NCI-H748 treated with DMSO at 0.1 percent for 48 hours (cell line): ENCODE measurements around the gene SPSB1.
"Not testable (repeated sequence)": the region's sequence is repeated elsewhere in the genome, so short reads cannot be mapped to it uniquely, and the experiment has no call there.

Experiments
- DNase-seq: peaks from one replicate; lab custom pipeline; 2025; lab: John Stamatoyannopoulos, UW

Gene SPSB1

DNA sequence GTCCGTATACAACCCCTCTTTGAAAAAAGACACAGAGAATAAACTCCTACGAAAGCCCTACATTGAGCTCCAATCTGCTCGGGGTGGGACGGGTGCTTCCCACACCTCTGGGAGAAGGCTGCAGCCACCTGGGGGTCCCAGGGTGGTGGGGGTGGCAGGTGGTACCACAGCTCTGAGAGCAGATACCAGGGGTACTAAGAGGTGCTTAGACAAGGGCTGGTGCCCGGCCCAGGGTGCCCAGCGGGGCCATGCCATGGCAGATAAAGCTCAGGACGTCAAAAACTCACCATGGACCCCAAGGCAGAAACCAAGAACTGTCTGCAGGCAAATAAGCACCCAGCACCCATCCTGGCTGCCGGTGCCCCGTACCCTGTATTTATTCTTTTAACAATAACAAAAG is 75.1 kb downstream of the SPSB1 start:
- DNase-seq: no peak

DNA sequence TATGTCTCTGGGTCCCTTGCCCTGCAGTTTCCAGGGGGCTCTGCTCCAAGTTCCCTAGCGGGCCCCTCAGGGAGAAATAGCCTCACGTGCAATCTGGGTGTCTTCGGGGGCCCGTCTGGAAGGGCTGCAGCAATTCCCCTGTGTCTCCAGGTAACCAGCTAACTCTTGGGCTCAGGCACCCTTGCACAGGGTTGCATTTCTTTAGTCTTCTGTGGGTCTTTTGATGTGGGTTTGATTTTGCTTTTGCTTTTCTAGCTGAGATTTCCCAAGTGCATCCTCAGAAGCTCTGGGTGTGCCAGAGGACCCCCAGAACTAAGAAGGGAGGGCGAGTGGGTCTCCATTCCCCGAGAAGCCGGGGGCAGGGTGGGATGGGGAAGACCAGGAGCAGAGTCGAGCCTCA is 75.7 kb downstream of the SPSB1 start:
- DNase-seq: no peak

DNA sequence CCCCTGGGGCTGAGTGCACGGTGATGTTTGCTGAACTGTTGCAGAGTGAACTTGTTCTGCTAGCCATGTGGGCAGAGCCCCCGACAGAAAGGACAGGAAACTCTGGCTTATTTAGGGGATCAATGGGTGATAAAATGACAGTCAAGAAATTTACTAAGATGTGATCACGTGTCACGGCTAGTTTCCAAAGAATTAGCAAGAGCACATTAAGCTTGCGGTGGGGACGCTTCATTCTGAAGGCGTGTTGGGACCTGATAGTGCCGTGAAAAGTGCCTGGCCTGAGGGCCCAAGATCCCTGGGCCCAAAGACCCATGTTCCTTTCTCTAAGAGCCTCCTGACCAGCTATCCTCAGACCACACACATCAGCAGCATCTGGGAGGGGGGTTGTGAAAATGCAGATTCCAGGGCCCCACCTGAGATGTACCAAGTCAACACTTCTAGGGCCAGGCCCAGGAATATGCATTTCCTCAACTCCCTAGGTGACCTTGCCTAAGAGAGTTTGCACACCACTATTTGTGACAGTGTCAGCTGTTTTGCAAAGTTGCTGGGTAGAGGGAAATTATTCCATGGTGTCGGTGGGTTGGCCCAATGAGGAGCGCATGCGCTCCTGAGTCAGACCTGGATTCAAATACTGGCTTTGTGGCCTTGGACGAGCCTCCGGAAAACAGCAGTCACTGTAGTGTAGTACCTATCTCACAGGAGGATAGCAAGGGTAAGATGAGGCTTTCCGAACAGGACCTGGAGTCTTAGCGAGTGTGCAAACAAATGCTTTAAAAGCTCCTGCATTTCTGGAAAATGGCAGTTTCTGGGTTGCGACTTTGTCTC is 77.5 kb downstream of the SPSB1 start:
- DNase-seq: no peak

DNA sequence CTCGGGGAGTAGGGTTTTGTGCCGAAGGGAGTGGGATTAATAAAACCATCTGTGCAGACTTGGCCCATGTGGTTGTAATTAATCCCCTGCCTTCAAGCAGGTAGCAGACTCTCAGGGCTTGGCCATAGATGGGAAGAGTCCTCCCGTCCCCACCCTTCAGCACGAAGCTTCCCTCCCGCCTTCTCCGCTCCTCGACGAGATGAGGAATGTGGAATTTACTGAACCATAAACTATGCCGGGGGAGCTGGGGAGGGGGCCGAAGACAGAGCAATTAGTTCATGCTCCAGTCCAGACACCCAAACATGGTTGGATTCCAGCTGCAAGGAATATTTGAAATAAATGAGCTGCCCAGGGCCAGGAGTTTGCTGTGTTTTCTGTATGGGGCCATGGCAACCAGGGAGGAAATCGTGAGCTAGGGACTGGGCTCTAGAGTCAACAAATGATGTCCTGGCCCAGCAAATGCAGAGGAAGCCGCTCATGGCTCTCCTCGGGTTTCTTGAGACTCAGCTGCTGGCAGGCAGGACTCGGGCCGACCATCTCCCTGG is 78.8 kb downstream of the SPSB1 start:
- DNase-seq: no peak

DNA sequence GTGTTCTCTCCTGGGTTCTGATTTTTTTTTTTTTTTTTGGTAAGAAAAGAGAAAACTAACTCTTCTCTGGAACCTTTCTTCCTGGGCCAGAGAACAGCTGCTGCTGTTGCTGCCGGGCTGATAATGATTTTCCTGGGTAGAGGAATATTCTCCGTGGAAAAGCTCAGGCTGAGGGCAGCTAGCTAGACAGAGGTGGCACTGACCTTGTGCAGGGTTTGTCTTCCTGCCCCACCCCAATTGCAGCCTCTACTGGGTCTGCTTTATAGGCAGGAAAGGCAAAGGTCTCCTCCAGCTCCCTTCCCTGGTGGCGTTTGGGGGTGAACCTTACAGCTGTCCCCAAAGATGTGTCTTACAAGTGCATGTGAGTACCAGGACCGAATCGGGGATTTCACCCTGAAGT is 79.3 kb downstream of the SPSB1 start:
- DNase-seq: no peak

DNA sequence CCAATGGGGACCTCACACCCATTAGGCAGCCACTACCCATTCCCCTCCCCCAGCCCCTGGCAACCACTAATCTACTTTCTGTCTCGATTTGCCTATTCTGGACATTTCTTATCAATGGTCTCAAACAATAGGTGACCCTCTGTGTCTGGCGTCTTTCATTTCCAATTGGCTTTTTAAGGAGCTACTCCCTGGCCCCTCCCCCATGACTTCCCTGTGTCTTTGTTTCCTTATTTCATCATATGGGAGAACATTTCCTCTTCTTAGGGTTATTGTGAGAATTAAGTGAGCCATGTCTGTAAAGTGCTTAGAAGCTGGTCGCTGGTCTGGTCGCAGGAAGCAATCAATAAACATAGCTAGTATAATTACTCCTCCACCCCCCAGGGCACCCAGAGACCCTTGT is 80.9 kb downstream of the SPSB1 start:
- no peak for DNase-seq

DNA sequence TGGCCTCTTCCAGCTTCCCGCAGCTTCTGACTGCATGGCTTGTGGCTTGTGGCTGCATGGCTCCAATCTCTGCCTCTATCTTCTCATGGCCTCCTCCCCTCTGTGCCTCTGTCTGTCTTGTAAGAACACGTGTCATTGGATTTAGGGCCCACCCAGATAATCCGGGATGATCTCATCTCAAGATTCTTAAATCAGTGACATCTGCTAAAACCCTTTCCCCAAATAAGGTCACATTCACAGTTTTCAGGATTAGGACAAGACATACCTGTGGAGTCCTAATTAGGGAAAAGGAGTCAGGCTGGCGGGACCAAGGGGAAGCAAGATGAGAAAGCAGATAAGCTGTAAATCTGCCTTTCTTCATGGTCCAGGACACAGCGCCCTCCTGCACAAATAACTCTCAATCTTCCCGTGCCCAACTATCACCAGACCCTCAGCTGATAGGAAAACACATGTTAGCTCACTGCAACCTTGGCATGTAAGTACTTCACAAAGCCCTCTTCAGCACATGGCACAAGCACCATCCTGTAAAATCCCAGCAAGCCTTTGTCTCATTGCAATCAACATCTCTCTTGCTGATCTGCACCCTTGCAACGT is 82.2 kb downstream of the SPSB1 start:
- DNase-seq: no peak

DNA sequence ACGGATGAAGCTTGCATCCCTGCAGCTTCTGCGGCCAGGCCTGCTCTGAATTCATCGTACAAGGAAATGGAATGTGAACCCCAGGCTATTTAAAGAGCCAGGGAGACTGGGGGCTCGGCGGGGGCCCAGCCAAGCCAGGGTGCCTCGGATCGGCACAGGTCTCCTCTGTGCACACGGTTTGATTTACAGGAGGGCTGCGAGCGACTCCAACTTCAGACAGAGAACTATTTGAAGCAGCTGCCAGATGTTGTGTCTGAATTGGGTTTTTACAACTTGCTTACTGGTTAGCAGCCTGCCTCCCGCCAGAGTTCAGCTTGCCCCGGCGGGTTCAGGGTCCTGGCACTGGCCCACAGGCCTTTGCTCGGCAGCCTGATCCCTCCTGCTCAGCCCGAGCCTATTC is 83.2 kb downstream of the SPSB1 start:
- DNase-seq: no peak

DNA sequence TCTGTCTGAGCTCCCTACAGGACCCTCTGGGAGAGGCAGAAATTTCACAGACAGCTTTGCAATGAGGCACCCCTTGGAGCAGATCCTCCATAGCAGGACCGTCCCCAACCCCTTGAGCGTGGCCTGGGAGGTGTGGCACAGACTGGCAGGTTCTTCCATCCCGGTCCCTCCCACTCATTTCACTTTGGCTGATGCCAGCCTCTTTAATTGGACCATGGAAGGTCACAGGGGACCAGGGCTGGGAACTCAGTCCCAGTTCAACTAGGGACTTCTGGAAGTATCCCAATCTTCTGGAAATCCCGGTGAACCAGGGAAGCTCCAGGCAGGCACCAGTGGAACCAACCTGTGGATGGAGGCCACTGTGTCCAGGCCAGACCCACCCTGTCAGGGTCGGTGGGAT is 83.7 kb downstream of the SPSB1 start:
- DNase-seq: no peak

DNA sequence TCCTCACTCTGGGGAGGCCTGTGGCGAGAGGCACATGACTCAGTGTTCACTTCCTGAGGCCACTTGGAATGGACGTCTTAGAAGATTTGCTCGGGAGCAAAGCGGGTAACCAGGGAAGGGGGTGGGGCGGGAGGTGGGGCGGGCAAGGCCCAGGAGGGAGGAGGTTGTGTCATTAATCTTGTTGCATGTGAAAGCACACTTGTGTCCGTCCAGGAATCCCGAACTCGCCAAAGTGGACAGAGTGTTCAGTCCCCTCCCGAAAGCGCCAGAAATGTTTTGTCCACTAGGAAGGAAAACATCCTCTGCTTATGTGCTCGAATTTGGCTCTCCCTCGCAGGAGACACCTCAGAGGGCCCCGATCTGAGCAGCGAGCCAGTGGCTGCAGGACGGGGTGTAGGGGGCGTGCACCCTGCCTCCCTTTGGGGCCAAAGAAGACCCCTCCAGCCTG is 84.2 kb downstream of the SPSB1 start:
- DNase-seq: no peak

DNA sequence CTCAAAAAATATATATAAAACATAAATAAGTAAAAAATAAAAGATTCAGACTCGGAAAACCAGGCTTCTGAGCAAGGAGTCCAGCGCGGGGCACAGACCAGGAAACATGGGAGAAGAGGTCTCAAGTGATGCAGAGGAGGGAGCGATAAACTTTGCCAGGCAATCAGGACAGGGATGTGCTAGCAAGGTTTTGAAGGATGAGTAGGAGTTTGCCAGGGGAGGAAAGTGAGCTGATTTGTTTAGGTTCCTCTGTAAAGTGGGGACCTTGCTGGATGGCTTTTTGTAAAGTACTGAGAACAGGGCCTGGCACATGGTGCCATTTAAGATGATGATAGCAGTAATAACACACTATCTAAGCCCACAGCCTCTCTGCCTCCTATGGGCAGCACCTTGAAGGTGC is 86.1 kb downstream of the SPSB1 start:
- DNase-seq: no peak

DNA sequence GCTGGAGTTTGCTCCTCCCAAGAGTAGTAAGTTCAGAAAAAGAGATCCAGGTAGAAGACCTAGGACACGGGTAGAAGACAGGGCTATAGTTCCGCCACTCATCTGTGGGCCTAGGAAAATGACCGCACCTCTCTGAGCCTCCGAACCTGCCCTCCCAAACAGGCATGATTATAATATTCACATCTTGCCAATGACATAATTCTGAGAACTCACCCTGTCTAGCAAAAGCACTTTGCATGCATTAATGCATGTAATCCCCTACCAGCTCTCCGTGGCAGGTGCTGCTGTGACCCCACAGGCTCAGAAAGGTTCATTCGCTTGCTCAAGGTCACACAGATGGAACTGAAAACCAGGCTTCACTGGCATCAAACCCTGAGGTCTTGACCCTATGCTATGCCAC is 88.0 kb downstream of the SPSB1 start:
- DNase-seq: no peak

DNA sequence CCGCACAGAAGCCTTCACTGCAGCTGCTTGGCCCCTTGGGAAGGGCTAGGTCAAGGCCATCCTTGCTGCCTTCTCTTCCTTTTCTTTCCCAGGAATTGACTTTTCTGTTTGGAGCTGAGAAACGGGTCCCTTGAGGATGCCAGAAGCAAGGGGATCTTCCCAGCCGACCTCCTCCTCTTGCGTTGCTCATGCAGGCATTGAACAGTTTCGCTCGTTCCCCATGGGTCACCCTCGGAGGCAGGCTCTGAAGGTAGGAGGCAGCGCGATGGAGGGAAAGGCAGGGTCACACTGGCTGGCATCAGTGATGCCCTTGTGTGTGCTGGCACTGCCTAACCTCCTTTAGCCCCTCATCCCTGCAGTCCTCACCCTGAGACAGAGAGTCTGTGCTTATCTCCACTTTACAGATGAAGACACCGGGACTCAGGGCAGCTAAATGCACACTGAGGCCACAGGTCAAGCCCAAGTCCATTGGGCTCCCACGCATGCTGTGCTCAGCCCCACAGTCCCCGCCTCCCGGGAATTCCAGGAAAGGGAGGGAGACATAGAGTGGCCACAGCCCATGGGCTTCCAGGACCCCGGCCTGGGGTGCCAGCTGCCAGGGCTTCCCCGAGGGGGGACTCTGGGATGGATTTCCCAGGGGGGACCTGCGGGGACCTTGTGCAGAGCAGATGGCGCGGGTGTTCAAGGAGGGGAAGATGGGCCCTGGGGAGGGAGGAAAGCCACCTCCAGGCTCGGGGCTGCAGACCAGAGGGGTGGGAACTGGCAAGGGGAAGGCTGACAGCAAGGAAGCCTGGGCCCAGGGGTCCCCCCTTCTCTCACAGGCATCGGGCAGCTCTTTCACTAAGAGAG is 90.2 kb downstream of the SPSB1 start:
- no peak for DNase-seq

DNA sequence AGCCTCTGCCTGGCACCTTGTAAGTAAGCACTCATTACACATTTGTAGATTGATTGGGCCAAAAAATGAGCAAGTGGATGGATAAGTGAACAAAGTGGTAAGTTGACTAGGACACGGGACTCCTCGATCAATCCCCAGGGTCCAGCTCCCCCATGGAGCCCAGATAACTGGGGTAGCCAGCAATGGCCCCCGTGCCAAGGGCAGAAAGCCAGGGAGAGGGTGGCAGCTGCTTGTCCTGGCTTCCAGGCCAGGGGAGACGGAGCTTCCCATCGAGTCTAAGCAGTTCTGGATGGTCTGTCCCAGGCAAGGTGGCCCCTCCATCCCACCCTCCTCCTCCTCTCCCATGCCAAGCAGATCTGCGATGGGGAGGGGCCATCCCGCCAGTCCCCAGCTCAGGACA is 91.4 kb downstream of the SPSB1 start:
- no peak for DNase-seq

DNA sequence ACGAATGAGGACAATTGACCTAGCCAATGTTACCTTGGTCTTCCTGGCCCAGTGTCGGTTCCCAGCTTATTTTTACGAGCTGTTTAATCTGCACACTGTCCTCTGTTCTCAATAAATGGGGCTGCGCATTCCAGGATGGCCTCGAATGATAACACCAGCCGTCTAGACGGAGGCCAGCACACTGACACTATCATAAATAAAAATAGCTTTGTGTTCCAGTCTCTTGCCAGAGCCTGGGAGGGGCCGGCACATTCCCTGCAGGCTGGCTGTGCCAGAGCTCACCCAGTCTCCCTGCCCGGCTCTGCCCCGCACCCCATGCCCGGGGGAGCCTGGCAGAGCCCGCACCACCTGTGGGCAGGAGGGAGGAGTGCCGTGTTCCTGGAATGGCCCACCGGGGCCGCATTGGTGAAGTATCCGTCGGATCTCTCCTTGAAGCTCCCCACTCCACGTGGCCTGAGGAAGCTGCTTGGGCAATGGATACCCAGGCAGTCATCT is 92.1 kb downstream of the SPSB1 start:
- DNase-seq: no peak

DNA sequence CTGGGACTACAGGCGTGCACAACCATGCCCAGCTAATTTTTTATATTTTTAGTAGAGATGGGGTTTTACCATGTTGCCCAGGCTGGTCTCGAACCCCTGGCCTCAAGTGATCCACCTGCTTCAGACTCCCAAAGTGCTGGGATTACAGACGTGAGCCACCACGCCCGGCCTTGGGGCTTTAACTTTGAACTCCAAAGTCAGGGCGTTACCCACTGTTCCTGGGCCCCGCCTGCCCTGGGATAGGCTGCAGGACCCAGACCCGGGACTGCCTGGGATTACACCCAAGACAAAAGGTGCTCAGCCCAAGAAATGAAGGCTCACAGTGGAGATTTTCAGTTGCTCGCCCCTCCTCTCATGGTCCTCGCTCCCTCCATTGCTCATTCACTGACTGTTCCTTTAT is 92.7 kb downstream of the SPSB1 start:
- not testable (repeated sequence) for DNase-seq

DNA sequence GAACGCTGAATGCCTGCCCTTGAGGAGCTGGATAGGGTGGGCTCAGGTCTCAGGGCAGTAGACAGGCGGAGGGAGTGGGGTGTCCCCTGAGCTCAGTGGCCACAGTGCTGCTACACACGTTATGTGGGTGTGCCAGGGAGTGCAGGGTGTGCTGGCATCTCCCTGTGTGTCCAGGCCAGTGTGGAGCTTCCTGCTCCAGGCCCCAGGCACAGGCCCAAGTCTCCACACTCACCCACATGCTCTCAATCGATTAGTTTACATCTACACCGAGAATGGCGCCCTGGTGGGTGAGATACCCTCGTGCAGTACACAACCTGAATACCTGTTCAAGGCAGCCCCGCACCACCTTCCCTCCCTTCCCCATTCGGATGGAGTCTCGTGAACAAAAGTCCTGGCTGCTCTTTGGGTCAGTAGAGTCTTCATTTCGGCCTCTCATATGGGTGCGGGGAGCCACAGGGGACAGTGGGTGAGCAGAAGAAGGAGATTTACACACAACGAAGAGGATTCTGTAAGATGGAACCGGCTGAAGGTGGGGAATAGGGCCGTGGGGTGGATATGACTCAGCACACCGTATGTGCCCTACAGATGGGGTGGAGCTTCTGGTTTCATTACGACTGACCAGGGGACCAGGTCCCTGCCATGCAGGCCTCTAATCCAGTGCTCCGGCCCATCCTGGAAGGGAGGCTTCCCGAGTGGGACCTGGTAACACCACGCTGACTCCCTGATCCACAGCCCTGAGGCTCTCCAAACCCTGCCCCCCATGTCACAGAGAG is 93.3 kb downstream of the SPSB1 start:
- no peak for DNase-seq

DNA sequence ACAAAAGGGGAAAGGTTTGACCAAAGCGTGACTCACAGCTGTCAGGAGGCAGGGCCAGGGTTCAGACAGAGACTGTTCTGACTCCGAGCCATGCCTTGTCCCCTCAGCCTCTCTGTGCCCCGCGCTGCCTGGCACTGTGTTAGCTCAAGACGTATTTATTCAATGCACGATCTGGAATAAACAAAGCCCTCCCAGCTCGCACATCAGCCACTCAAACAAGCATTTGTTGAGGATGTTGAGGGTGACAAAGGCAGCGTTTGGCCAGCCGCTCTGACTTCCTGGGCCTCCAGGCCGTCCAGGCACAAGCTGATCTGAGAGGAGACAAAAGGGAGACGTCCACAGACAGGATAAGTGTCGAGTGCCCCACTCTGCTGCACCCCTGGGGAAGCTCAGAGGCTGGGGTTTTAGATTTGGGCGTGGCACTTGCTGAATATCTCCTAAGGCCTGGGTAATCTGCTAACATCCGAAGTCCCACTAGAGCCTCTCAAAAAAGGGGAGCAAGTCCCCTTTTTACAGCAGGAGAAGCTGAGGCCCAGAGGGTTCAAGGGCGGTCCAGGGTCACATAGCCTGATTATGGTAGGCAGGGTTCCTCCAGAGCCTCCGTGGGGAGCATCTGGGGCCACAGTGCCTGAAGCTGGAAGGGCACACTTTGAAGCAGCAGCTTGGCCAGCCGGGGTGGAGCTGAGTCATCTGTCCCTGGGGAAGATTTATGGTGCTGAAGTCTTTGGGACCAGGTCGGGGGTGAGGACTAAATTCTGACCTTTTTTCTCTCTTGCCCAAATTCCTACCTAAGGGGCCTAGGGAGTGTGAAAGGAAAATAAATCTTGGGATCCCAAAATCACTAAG is 95.9 kb downstream of the SPSB1 start:
- DNase-seq: no peak

DNA sequence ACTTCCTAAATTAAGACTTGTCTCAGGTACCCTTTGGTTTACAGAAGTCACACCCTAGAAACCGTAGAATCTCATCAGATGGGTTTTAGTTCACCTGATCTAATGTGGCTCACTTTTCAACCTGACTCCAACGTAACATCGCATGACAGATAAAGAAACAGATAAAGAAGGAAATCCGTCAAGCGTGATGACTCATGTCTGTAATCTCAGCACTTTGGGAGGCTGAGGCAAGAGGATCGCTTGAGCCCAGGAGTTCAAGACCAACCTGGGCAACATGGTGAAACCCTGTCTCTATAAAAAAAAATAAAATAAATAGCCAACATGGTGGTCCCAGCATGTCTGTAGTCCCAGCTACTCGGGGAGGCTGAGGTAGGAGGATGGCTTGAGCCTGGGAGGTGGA is 97.3 kb downstream of the SPSB1 start:
- DNase-seq: no peak

DNA sequence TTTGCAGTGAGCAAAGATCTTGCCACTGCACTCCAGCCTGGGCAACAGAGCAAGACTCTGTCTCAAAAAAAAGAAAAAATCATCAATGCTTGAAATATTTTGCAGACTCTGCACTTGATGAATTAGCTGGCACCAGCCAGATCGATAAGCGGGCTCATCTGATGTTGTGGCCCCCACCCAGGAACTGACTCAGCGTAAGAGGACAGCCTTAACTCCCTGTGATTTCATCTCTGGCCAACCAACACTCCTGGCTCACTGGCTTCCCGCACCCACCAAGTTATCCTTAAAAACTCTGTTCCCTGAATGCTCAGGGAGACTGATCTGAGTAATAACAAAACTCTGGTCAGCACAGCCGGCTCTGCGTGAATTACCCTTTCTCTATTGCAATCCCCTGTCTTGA is 98.9 kb downstream of the SPSB1 start:
- no peak for DNase-seq

DNA sequence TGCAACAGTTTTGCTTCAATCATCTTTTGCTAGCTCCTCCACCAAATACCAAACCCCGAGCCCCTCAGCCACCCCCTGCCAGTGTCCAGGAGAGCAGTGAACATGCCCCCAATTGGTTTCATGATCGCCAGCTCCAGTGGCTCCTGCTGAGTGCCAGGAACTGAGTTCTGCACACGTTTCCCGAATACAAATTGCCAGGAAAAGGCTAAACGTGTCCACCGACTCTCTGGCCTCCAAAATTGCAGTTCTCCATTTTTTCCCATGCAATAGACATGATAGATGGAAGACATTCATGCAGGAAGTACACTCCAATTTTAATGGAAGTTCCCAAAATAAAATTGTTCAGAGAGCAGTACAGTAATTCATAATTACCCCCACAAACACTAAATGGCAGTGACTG is 101.3 kb downstream of the SPSB1 start:
- no peak for DNase-seq
